Fibroblast of upper back skin (primary cell): Measurements from ENCODE around the gene PRIMA1.

Experiments used
- DNase-seq: peaks from one replicate; pipeline ENCODE4 v3.0.0-alpha.2; 2013

The PRIMA1 gene

DNA sequence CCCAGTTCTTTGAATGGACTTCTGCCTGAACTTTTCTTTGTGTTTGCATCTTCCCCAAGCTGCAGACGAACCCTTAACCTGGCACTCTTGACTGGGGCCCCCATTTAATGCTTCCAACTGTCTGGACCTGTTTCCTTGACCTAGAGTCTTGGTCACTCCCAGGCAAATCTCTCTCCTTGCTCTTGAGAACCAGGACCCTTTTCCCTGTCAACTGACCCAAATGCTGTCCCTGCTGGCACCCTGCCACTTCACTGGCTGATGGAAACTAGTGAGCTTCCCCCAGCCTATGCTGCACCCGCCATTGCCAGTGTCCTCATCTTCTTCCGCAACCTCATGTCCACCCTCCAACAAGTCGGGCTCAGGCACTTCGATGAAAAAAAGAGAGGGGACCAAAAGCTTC is 79.5 kb downstream of the PRIMA1 start:
- no peak for DNase-seq

DNA sequence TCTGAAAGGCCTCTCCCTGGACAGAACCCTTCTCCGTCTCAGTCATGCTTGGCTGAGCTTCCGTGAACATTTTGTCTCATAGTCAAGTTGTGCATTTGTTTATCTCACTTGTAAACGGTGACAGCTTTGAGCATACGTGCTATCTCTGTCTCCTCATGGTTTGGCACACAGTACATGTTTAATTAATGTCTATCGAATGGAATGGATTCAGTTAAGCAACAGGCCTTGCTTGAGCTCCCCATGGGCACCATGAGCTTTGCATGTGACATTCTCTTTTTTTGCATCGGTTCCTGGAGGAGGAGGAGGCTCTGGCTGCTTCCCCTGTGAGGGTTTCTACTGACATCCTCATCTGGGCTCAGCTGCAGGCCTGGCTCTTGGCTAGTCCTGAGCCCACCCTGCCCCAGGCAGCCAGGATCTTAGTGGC is 80.0 kb downstream of the PRIMA1 start:
- no peak for DNase-seq

DNA sequence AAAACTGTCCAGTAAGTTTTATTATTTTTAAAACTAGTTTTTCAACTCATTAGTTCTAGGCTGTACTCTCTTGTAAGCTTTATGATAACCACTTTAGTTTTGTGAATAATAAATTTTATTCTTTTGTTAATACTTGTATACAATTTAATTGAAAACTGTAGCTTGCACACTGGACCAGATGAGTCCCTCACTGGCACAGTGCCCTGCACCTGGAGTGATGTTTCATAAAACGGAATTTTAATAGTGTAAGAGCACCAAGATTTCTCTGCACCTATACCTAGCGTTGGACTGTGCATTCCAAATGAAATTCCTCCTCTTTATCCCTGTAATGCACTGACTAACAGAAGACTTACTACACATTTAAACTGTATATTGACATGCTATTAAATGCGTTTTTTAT is 80.8 kb downstream of the PRIMA1 start:
- DNase-seq = no peak

DNA sequence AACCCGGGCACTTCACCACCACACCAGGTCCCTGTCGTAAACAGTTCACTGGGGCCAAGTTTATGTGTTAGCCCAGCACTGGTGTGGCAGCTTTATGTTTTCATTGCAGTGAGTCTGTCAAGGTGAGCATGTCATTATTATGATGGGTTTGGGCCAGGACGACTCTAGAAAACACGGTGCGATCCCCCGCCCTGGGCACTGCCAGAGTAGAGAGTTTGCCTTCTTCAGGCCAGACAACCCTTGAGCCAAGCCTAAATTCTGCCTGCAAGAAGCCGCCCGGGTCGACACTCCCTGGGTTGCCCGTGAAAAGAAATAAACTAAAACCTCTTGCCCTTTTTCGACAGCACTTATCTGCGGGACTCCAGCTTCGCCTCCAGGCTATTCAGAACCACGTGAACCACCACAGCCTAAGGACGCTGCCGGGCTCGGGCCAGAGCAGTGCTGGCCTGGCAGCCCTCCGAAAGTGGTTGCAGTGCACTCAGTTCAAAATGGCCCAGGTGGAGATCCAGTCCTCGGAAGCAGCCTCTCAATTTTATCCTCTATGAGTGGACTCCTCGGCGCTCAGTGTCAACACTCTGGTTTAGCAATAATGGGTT is 81.8 kb downstream of the PRIMA1 start:
- no peak for DNase-seq

DNA sequence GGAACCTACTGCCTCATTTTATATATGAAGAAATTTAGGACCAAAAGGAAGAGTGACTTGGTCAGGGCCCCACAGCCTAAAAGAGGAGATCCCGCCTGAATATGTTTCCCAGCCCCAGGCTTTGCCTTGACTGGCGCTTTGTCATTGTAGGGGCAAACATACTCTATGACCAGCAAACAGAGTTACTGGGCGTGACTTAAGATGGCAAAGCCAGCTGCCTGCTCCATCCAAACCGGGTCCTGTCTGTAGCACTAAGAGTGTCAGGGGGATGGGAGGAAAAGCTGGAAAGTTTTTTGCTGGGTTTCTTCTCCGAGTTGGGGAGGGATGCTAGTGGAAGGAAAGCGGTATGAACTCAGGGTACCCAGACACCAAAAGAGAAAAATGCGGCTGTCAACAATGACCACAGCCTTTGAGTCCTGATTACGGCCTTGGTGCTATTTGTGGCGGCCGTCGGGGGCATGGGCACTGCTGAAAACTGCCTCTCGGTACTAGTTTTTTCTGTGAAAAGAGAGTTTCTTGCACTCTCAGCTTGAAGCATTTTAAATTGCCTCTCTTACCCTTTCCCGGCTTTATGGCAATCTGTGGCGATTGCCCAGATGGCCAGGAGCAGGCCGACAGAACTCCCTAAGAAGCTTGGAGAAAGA is 82.7 kb downstream of the PRIMA1 start:
- no peak for DNase-seq

DNA sequence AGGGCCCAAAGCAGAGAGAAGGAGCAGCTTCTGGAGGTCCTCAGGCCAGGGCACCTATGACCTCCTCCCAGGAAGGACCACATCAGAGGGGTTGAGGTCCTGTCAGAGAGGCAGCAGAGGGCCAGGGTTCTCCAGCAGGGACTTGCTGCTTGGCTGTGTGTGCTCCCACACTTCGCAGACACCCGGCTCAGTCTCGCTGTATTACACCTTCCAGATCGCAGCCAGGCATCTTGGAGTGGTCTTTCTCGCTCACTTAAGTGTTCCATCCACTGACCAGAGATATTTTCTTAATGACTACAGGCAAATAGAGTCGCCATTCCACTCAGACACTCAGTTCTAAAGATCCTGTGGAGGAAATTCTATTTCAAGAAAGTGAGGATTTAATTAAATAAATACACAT is 84.3 kb downstream of the PRIMA1 start:
- DNase-seq = no peak

DNA sequence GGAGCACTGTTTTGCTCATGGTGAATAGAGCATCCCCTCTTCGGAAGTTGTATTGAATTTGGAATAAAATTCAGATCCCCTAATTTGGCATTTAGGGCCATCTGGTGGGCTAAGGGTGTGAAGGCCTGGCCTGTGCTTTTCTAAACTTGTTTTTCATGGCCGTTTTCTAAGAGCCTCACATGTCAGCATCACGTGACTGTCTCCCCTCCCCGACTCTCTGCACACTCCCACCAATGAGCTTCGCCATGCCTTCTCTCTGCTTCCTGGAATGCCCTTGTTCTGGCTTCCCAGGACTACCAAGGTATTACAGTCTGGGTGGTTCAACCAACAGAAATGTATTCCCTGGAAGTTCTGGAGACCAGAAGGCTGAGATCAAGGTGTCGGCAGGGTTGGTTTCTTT is 85.3 kb downstream of the PRIMA1 start:
- no peak for DNase-seq

DNA sequence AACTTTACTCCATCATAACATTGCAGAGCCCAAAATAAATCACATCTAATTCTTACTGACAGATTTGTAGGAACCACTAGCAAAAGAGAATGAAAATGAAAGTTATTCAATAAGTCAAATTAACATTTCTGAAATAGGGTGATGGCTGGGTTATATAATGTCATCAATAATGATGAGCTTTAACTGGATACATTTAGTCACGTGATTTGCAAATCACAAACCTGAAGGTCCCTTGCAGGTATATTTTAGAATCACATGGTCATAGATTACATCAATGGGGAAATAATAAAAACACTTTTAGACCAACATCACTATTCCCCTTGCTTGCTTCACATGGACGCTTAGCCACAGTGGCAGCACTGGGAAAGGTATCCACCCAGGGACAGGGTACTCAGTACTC is 86.7 kb downstream of the PRIMA1 start:
- DNase-seq = no peak

DNA sequence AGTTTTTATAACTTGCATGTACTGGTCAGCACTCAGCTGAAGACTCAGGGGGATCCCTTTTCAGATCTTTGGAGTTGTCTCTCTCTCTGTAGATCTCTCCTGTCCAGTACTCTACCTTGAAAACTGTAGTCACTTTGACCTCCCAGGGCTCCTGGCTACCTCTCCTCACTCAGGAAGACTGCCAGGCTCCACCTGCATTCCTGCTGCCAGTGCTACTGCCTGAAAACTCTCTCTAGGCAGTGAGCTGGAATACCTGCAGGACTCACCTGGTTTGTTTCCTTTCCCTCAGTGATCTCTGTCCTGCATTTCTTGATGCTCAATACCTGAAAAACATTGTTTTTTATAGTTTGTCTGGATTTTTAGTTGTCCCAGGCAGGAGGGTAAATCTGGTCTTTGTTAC is 87.4 kb downstream of the PRIMA1 start:
- DNase-seq = no peak

DNA sequence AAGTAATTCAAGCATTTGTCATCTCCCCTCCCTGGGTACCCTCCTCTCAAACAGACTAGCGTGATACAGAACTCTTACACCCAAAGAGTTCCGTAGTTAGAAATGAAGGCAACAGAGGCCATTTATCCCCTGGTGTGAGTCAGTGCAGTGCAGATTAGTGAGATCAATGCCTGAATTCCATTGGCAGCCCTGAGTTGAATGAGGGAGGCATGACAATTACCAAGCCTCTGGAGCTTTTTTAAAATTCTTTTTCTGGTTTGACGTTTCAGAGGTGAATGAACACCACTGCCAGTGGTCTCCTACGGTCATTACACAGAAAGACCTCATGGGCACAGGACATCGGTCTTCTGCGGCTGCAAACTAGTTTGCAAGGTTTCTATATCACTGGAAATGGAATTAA is 94.4 kb downstream of the PRIMA1 start:
- no peak for DNase-seq

DNA sequence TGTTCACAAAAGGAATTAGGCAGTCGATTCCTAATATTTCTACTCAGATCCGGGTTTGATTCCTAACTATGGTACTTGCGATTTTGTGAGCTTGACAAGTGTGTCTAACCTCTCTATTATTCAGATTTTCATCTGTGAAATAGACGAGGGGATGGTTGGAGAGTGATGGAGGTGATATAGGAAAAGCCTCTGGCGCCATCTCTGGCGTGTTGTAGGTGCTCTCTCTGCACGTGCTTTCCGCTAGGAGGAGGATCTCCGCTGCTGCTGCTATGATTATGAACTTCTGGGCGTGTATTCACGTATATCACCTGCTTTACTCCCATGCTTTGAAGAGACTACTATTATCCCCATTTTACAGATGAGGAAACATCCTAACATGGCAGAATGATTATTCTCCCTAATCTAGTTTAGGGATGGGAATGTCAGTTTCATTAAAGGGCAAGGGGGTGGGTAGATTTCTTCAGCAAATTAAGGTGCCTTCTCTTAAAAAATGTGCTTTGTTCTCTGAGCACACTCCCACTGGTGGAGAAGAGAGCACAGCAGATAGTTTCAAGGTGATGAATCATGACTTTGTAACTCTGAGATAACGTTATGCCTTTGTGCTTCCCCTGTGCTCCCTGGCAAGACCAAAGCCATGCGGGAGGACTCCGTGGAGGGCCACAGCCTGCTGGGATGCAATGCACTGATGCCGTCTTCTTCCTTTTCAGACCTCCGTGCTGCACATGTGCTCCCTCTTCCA is 97.1 kb downstream of the PRIMA1 start:
- DNase-seq = no peak

DNA sequence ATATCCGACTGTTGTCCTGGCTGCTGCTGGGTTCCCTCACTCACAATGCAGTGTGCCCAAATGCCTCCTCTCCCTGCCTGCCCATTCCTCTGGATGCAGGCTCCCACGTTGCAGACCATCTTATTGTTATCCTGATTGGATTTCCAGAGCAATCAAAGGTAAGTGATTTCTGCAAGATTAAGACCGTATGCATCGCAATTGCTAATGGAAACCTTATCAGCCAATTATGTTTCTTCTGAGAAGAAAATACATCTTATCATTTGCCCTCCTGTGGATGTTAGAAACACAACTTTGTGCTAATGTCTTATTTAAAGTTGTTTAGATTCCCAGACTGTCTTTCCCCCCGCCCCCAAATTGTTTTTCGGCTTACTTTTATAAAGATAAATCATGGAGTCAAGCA is 98.1 kb downstream of the PRIMA1 start:
- no peak for DNase-seq

DNA sequence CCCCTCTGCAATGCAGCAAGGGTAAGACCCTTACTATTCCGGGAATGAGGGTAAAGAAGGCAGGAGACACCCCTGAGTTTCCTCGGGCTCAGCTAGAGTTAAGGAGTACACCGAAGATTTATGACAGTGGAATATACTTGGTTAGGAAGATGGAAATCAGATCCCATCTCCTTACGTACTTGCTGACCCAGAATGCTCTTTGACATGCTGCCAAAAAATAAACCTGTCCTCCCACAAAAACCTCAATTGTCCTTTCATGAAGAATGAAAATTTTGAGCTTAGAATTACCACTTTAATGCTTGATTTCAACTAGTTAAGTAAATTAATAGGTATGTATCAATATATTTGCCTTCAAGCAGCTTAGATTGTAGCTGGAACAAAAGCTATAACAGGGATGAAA is 99.5 kb downstream of the PRIMA1 start:
- no peak for DNase-seq

DNA sequence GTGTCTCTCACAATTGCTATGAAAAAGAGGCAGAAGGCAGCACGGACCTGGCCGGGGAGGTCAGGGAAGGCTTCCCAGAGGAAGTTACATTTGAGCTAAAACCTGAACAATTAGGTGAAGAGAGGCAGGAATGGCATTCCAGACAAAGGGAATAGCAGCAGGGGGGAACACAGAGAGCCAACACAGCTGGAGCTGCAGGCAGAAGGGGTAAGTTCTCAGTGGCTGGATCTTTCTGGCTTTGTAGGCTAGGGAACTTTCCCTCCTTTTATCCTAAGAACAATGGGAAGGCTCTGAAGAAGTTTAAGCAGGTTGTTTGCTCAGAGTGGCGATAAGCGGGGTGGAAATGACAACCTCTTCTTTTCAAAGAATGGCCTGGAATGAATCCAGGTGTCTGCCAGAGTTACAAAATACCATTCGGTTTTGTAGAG is 100.0 kb downstream of the PRIMA1 start:
- DNase-seq = no peak

DNA sequence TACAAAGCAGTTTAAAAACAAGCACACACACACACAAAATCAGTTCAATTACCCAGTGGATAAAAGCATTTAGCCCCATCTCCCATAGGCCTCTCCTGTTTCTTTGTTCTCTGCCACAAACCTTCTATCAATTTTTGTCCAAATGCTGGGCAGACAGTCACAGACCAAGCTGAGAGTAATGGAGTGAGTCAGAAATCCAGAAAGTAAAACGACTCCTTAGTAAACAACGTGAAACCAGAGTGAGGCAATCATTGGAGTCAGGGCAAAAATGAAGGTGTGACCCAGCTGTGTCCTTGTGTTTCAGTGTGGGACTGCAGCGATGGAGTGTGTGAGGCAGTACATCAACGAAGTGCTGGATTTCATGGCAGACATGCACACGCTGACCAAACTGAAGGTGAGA is 102.0 kb downstream of the PRIMA1 start:
- DNase-seq = no peak

DNA sequence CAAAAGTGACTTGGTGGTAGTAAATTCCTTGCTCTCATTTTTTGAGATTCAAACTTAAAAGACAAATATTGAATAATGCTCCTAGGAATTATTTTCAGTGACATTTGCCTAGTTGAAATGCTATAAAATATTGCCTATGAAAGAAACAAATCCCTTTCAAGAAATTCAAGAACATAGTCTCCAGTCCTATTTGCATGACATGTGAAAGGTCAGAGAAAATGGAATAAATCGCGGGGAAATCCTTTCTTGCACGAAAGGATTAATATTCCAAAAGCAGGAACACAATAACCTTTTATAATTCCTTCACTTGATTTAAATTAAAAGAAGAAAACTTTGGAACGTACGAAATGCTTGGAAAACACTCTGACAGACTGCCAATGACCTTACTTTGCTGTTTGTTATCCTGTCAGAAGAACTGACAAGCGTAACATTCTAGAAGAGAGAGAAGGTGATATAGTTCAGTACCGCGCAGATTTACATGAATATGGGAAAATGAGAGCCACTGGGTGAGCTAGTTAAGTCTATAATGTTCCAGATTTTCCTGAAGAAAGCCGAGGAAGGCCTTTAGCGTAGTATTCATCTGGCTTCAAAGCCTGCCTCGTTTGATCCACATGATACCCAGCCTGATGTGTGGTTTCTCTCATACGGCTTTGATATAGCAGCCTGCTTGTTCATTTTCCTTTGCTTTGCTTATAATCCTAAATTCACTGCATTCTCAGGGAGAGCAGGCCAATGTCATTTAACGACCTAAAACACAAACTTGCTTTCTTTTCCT is 103.0 kb downstream of the PRIMA1 start:
- DNase-seq = no peak

DNA sequence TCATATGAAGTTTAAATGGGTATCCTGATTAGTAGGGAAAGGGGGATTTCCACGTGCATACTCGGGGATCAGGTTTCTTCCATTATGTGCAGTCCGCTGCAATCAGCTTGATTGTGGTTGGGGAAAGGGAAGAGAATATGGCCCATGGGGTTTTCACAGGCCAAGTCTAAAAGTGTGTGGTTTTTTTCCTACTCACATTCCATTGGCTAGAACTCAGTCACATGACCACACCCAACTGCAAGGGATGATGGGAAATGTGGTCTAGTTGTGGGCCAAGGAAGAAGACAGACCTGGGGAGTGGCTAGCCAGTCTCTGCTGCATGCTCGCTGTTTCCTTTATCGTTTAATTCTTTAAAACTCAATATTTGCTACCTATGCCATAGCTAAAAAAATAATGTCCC is 105.1 kb downstream of the PRIMA1 start:
- DNase-seq = no peak

DNA sequence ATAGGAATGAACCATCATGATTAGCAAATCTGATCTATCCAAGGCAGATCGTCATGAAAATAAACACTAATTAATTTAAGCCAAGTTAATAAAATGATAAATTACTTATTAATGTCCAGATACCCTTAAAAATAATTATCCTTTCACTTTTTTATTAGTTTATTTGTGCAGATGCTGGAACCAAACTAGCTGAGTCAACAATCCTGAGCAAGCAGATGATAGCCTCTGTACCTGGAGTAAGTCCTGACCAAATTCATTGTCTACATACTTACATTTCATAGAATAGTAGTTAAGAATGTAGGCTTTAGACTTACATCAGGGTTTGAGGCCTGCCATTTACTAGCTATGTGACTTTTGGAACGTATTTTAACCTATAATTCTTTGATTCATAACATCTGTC is 105.8 kb downstream of the PRIMA1 start:
- DNase-seq = no peak

DNA sequence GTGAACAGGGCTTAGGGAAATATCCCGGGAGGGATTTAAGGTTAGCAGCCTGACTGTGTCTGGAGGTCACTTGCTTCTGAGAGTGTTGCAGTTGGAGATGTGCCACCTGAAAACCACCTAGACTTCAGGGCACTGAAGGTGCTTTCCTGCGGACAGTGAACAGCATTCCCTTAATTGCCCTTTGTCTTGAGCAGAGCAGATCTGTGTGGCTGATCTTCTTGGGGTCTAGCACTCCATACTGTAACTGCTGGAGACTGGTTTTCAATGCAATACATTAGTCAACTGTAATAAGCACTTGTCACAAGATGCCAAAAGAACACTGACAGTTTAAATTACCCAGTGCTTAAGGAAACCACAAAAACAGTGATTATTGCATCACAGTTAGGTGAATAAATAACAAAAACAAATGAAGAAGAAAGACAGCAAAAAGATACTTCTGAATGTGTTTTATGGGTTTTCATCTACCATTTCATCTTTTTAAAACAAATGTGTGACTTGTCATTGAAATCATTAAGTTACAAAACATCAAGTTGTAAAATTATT is 111.8 kb downstream of the PRIMA1 start:
- DNase-seq = no peak

DNA sequence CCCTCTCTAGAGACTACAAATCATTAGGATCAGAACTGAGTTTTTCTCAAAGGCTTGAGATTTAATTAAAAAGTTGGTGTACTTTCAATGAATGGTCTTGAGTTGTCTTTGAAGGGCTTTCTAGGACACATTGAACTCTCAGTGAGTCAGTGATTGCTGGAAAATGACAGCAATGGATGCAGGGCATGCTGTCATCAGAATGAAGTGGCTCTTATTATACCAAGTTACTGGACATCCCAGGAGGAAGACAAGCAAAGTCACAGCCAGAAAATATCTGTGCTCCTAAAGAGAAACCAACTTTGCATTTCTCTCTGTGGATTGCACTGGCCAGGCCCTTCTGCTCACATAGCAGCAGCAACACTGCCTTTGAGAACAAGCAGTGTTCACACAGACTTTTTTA is 112.6 kb downstream of the PRIMA1 start:
- no peak for DNase-seq

DNA sequence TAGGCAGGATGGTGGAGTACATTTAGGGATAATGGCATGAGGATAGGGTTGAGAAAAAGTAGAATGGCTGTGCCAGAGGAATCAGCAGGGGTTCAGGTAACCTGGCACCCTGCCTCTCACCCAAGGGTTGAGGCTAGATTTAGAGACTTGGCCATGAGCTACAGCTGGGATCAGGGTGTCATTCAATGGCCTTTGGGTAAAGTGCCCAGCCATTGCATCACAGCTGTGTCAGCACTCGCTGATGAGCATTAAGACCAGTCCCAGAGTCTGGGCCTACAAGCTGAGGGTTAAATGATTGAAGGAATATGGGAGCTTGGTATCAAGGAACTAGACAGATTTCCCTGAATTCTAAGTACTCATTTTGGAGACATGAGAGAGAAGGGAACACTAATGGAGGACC is 113.9 kb downstream of the PRIMA1 start:
- DNase-seq = no peak

DNA sequence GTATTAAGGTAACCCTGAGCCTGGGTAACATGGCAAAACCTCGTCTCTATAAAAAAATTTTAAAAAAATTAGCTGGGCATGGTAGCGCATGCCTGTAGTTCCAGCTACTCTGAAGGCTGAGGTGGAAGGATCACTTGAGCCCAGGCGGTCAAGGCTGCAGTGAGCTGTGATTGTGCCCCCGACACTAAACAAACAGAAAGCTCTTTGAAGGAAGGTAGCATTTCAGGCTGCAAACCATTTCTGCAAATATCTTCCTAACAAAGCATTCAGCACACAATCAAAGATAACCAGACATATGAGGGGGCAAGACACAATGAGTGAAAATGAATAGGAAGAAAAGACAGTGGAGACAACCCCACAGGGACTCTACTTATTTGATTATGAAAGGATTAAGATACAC is 118.7 kb downstream of the PRIMA1 start:
- no peak for DNase-seq
